ENCODE results near the gene RBMY1B.
"Not testable (repeated sequence)": the region's sequence is repeated elsewhere in the genome, so short reads cannot be mapped to it uniquely, and the experiment has no call there.

The RBMY1B gene

DNA sequence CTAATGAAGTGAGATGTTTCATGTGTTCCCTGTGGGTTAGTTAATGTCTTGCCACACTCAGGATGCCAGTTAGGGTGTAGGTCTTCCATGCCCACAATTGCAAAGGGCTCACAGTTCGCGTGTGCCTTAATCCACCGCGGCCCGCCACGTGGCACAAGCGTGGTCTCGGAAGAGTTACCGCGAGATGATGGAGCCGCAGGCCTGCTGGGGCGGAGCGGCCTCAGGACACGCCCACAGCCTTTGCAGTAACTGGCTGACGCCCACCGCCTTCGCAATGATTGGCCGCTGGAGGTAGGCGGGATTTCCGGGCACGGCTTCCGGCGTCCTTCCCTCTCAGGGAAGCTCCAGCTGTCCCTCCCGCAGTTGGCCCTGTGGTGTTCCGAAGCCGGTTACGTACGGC, at the start of gene RBMY1B:
TSS of gene RBMY1B (plus strand) at position 301 of the 400 bp plus-strand sequence. CDS start 2,013 bp downstream, outside the sequence.
- not testable (repeated sequence) for DNase-seq

DNA sequence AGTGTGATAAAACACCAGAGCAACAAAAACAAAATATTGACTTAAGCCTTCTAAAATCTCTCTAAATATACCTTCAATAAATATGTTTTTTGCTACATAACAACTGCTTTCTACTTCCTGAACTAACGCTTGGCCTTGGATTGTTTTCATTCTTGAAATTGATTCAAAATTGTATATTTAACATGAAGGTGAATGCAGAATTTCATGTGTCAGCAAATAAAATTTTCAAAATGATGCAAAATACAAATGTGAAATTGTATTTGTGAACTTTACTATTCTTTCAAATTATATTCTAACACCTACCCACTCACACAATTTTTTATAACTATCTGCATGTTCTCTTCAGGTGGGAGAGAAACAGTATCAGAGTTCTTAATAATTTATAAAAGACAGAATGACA, 48.2 kb upstream of the RBMY1B start:
- not testable (repeated sequence) for DNase-seq

DNA sequence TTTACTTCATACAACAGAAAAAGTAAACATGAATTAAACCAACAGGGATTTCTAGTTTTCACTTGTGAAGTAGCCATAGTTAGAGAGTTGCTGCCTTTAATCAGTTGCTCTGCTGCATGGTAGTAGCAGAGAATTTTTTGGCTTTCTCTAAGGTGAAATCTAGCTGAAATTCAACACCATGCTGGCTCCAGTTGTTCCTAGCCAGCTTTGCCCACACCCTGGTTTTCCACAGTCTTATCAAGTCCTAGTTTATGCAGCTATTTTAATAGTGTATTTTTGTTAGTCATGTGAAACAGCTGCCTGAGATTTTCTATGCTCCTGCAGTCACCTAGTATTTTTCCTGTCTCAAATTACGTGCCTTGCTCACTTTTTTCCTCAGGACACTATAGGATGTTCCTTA, 28.2 kb upstream of the RBMY1B start:
- DNase-seq = no peak

DNA sequence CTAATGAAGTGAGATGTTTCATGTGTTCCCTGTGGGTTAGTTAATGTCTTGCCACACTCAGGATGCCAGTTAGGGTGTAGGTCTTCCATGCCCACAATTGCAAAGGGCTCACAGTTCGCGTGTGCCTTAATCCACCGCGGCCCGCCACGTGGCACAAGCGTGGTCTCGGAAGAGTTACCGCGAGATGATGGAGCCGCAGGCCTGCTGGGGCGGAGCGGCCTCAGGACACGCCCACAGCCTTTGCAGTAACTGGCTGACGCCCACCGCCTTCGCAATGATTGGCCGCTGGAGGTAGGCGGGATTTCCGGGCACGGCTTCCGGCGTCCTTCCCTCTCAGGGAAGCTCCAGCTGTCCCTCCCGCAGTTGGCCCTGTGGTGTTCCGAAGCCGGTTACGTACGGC, 23.4 kb downstream of the RBMY1B start, which contains the start of gene RBMY1A1:
TSS of gene RBMY1A1 (plus strand) at position 301 of the 400 bp plus-strand sequence. CDS start 2,013 bp downstream, outside the sequence.
- DNase-seq = not testable (repeated sequence)

DNA sequence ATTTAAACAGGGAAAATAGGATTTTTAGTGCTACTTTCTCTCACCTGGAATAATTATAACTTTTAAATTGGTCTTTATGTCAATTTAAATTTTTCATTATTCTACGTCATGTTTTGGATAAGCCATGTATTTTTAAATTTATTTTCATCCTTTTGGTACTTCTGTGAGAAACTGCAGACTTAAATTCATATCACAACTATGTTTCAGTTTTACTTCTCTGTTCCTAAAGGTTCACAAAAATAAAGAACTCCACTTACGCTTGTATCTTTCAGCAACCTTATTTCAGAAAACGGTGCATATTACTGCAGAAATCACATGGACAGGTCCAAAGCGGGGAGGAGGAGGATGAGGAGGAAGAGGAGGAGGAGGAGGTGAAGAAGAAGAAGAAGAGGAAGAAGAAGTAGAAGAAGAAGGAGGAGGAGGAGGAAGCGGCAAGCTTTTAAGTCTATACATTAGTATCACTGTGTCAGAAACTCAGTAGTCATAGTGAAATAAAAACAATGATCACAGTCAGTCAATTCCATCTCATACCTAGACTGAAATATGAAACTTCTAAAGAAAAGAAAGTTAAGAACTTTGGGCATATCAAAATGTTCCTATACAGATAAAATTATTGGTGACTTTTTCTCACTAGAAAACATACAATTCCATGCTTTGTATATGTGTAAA, 48.3 kb downstream of the RBMY1B start:
- DNase-seq = not testable (repeated sequence)
